ENCODE data around the gene SLC12A5.

- TF ChIP-seq CTCF (IDR thresholded peaks at IDR 0.05) = no peak
- TF ChIP-seq POLR2A (IDR thresholded peaks at IDR 0.05) = no peak
- TF ChIP-seq POLR2AphosphoS5 (IDR thresholded peaks at IDR 0.05) = no peak
Measured at GRCh38 chr20:46073024-46073423, 44.0 kb downstream of the SLC12A5 start.

Data from transverse colon (tissue), 4 donors.